T-helper 2 cell treated with Interferon-gamma antibody and Interleukin-4, amounts not matched to agents 100 ng/mL and 5 ng/mL, for 36 hours (primary cell): ENCODE measurements around the gene ROR1. TPM values are rescaled to one million over a fixed set of nuclear protein-coding genes. Genes with fewer than 3 reads are reported as not detected.

Experiments used
- intact Hi-C: fragments of 100-400 bp; cut with micrococcal nuclease; formaldehyde crosslinking; loops from one replicate; pipeline ENCODE4 v1.15.1; 2023
- total RNA-seq: library from RNA; stranded (reverse); gene quantifications from 2 replicates; pipeline ENCODE4 v1.2.3, GENCODE V29; 2022

The ROR1 gene
- 0.05 TPM in 1 of 2 replicates, not detected in the other for total RNA-seq

DNA sequence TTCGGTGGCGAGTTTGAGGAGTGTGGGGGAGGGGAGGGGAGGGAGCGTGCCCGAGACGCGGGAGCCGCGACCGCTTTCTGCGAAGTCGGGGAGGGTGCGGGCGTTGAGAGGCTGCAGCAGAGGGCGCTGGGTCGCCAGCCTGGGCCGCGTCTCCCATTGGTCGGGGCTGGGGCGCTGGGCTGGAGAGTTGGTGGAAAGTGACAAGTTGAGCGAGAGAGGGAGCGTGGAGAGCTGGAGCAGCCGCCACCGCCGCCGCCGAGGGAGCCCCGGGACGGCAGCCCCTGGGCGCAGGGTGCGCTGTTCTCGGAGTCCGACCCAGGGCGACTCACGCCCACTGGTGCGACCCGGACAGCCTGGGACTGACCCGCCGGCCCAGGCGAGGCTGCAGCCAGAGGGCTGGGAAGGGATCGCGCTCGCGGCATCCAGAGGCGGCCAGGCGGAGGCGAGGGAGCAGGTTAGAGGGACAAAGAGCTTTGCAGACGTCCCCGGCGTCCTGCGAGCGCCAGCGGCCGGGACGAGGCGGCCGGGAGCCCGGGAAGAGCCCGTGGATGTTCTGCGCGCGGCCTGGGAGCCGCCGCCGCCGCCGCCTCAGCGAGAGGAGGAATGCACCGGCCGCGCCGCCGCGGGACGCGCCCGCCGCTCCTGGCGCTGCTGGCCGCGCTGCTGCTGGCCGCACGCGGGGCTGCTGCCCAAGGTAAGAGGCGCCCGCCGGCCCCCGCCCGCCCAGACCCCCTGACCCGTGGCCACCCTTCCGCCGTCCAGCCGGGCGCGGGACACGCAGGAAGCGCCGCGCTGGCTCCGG lies at the start of gene ROR1:
ROR1 (plus strand) TSS at position 203 of the 802 bp plus-strand sequence.
- intact Hi-C loops, result loop anchor here (5.0 to 10.0 kb wide), 5 partner anchors 79 to 468 kb away; partner anchors contain the start of genes FOXD3 and PGM1

DNA sequence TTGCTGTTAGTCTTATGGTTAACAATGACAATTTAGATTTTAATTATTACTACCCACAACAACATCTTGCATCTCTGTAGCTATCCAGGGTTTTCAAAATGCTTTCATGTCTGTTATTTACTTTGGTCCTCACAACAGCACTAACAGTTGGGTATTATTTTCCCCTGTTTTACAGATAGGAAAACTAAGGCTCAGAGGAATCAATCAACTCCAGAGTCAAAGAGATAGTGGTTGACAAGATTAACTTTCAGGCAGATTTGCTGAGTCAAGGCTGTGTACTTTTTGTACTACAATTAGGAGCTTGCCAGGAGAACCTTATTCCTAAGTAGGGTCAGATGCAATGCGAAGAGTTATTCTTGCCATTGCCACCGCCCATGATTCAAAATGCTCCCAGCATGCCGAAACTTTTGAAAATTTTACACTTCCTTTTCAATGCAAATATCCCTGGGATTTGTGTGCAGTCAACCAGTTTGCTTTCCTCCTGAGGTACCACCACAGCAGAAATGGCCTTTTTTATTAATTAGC lies 49.4 kb upstream of the ROR1 start:
- intact Hi-C loops, result no loop called here

DNA sequence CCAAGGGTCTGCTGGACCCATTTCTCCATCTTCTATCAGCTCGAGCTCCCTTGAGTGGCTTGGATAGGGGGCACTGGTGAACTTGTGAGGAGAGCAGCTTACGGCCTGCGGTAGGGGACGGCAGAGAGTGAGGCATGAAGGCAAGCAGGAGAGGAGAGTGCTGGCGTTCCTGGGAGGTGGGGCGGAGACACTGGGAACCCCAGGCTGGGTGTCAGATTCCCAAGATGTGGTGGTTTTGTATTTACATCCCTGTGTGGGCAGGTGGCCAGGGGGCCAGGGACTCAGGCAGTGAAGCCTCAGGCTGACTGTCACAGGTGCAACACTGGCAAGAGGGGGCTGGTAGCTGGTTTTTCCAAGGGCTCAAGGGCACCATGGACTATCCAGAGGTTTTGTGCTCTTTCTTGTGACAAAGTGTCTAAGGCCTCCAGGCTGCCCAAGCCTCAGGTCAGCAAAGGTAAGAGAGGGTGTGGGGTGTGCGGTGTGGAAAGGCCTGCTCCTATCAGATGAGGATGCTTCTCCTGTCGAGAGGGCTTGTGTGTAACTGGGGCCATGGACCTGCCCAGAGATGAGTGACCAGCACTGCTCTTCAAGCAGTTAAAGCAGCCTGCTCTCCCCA lies 45.1 kb upstream of the ROR1 start:
- intact Hi-C loops, result no loop called here

DNA sequence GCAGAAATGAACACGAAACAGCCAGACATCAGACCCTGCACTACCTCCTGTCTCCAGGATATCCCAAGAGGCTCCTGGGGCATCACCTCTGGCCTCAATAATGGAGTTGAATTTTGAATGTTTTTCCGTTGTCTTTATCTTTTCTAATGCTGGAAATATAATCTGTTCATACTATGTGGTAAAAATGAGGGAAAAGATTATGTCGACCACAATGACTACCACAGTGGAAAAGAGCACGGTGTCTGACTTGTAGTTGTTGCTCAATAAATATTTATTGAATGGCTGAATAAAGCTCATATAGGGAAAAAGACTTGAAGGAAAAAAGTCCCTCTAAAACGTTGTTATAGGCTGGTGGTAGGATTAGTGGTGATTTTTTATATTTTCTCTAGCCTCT lies 44.6 kb upstream of the ROR1 start:
- intact Hi-C loops, result no loop called here

DNA sequence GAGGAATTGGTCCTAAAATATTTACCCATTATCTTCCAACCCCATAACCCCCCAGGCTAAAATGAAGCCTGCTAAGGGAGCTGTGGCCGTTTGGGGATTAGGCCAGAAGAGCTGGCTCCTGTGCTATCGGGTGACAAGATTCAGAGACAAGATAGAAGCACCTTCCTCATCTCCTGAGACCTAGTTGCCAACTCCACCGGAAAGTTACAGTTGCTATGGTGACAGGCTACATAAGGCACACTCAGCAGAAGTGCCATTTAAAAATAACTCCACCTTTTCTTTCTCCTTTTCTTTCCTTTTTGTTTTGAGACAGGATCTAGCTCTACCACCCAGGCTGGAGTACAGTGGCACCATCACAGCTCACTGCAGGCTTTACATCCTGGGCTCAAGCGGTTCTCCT lies 43.6 kb upstream of the ROR1 start:
- intact Hi-C loops, result no loop called here

DNA sequence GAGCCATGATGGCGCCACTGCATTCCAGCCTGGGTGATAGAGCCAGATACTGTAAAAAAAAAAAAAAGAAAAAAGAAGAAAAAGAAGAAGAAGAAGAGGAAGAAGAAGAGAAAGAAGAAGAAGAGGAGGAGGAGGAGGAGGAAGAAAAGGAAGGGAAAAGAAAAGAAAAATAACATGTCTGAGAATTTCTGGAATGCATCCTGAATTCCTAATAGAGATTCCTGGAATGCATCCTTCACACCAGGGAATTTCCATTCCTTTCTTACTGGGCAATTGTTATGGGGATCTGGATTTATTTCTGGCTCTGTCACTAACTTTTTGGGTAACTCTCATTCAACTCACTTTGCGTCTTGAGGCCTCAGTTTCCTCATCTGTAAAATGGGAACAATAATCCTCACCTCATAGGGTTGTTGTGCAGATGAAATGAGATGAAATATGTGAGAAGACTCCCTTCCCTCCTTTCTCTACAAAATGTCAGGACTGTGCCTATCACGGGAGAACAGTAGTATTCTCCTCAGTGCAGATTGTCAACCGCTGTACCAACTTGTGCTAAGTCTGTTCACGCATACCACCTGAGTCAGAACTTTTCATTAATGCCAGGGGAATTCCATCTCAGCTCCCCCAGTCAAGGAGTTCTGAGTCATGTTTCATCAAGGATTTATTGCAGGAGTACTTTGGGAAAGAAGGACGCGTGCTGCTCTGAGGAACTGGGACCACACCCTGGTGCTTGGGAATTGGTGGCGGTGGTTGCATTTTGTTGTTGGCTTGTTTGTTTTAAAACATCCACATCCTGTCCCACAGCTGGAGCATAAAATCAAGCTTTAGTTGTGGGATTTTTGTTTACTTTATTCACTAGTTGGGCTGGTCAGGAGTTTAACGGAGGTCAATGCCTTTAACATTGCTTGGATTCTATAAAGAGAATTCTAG lies 42.4 kb upstream of the ROR1 start:
- intact Hi-C loops, result no loop called here

DNA sequence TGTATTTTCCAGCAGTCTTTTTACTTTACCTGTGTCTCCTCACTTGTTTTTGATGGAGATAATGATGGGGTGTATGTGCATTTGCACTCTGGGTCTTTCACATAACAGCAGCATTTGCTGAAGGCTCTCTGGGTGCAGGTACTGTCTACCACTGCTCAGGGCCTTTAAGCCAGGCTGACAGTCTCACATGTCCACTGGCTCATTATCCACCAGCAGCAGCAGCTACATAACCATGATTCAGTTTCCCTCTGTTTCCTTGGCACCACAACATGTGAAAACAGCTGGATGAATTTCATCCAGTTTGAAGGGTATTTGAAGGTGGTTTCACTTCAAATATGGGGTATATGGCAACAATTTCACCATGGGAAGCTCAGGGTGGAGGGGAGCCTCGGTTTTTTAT lies 41.2 kb upstream of the ROR1 start:
- intact Hi-C loops, result no loop called here

DNA sequence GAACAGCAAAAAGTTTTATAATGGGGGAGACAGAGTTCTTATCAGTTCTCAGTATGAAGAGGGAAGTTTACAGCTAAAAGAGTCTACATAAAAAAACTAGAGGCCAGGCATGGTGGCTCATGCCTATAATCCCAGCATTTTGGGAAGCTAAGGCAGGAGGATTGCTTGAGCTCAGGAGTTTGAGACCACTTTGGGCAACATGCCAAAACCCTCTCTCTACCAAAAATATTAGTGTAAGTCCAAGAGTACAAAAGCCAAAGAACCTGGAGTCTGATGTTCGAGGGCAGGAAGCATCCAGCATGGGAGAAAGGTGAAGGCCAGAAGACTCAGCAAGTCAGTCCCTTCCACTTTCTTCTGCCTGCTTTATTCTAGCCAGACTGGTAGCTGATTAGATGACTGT lies 35.0 kb upstream of the ROR1 start:
- intact Hi-C loops, result no loop called here

DNA sequence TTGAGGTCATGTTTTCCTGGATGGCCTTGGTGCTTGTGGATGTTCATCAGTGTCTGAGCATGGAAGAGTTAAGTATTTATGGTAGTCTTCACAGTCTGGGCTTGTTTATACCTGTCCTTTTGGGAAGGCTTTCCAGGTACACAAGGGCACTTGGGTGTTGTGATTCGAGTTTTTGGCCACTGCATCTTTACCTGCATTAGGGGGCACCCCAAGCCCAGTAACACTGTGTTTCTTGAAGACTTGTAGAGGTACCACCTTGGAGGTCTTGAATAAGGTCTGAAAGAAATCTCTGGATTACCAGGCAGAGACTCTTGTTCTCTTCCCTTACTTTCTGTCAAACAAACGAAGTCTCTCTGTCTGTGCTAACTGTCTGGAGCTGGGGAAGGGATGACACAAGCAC lies 34.4 kb upstream of the ROR1 start:
- intact Hi-C loops, result no loop called here

DNA sequence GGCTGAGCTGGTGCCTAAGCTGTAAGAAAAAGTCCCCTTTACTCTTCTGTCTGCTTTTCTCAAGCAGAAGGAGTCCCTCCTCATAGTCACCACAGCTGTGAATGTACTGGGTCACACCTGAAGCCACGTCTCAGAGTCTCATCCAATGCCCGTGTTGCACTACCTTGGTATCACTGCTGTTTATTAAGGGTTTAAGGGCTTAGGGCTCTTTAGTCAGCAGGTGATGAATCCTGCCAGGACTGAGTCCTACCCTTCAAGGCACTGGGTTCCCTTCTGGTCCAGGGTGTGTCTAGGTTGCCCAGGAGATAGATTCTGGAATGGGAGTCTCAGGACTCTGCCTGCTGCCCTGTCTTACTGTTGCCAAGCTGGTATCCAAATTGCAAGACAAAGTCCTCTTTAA lies 33.4 kb upstream of the ROR1 start:
- intact Hi-C loops, result no loop called here

DNA sequence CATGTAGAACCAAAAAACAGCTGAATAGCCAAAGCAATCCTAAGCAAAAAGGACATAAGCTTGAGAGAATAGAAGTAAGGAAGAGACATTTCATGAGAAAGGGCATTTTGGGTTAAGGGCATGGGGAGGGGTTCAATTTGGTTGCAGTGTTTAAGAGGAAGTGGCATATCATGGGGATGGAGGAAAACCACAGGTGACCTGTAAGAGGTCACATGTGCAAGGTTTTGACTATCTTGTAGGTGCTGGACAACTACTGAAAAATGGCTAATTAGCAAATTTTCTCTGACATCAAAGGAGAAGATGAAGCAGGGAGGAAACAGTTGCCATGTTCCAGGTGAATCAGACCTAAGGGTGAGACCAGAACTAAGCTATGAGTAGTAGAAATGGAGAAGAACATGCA lies 31.3 kb upstream of the ROR1 start:
- intact Hi-C loops, result no loop called here

DNA sequence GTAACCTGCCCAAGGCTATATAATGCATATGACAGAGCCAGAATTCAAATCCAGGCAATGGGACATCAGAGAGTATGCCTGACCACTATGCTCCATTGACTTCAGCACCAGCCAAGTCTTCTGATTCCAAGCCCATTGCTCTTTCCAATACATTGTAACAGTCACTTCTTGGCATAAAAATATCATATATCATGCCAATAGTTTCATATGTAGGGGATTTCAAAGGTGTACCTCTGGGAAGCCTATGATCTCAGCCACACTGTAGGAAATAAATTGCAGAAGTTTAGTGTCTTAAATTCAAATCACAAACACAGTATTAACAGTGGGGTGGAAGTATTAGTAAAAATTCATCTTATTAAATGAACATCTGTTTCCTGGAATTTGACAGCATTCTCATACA lies 30.0 kb upstream of the ROR1 start:
- intact Hi-C loops, result no loop called here

DNA sequence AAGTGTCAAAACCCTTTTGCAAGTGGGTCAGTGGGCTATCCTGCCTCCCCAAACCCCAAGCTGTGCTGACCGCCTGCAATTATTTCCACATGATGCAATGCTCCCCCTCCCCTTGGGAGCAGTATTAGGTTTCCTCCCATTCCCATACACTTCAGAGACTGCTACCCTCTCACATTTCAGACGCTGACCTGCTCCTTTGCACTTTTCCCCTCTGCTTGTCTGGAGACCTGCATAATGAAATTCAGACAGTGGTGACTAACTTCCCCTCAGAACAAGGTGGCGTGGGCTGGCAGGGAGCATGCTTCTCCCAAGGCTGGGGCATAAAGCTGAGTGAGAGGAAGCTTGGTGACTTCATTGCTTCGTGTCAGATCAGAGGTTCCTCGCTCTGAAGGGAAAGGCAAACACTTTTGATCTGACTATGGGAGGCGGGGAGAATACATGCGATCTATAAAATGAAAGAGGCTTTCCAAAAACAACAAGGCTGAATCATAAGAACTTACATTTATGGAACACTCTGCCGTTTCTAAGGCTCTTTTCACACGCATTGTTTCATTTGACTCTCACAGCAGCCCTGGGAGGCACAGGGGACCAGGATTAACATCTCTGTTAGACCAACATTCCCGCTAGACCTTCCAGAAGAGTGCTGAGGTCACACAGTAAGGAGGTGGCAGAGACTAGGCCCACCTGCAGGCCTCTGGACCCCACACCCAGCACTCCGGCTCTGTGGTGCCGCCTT lies 27.5 kb upstream of the ROR1 start:
- intact Hi-C loops, result no loop called here

DNA sequence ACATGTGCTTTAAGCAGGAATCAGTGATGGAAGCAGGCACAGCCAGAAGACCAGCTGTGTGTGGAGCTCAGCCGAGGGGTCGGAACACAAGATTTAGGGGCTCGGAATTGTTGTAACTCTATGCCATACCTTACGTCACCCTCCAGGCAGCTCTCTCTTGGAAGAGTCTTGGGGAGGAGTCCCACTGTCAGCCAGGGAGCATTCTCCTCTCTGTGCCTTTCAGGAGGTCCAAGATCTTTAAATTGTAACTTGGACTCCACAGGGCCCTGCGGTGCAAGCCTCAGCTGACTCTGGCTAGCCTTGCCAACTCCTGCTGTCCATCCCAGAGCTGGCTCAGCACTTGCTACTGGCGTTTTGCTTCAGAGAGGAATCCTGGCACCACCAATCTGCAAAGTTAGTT lies 26.4 kb upstream of the ROR1 start:
- intact Hi-C loops, result no loop called here

DNA sequence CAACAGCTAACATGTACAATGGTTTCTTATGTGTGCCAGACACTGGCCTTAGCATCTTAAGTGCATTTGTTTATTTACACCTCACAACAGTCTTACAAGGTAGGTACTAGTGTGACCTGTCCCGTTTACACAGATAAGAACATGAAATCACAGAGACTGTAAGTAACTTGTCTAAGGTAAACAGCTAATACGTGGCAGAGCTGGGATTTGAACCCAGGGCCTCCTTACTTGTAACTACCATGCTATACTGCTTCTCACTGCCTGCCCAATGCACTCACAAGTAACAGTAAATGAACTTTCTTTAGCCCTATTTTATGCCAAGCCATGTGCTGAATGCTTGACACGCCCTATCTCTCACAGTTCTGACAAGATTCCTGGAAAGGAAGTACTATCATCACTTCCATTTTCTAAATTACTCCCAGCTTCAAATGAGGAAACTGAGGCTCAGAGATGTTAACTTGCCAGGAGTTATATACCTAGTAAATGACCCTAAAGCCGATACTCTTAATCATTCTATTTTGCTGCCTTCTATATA lies 25.7 kb upstream of the ROR1 start:
- intact Hi-C loops, result no loop called here

DNA sequence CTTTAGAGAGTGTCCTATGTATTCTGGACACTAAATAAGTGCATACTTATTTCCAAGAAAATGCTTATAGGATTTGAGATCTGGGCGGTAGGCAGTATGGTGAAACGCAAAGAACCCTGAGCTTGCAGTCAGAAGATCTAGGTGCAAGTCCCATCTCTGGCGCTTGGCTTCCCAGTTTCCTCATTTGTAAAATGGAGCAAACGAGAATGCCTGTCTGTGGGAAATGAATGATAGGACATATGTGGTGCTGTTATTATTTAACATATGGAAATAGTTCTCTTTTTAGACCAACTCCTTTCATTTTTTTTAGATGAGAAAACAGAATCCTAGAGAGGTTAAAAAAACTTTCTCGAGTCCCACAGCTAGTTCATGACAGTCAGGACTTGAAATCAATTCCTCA lies 25.2 kb upstream of the ROR1 start:
- intact Hi-C loops, result no loop called here

DNA sequence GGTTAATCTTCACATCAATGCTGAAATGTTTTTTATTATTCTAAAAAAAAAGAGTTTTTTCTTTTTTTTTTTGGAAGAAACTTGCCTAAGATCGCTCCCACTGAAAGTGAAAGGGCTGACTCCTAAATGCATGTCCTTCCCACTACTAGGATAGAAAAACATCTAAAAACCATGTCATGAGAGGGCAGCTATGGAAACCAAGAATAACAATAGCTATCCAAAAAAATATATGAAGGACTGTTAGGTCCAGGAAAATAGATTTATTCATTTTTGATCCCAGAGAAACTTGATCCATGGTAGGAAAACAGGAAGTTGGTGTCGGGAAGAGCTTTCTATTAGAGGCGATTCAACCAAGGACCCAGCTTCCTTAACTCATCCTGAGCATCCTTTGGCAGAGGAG lies 23.1 kb upstream of the ROR1 start:
- intact Hi-C loops, result no loop called here

DNA sequence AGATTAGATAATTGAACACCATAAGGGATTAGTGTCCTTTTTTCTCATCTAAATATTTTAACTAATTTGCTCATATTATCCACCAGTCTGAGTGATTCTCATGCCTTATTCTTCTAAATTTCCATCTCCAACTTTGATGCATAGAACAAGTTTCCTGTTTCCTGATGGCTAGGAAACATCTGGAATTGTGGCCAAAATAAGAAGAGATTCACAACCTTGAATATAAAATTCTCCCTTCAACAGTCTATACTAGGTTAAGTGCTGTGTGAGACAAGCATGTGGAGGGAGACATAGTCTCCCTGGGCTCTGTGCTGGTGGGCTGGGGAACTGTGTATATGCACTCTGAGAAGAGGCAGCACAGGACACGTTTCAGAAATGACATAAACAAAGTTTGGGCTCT lies 21.6 kb upstream of the ROR1 start:
- intact Hi-C loops, result no loop called here

DNA sequence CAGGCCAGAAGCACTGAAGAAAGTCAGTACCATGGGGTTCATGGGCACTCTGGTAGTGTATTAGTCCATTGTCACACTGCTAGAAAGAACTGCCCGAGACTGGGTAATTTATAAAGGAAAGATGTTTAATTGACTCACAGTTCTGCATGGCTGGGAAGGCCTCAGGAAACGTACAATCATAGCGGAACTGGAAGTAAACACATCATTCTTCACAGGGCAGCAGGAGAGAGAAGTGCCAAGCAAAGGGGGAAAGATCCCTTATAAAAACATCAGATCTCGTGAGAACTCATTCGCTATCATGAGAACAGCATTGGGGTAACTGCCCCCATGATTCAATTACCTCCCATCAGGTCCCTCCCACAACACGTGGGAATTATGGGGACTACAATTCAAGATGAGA lies 20.2 kb upstream of the ROR1 start:
- intact Hi-C loops, result no loop called here

DNA sequence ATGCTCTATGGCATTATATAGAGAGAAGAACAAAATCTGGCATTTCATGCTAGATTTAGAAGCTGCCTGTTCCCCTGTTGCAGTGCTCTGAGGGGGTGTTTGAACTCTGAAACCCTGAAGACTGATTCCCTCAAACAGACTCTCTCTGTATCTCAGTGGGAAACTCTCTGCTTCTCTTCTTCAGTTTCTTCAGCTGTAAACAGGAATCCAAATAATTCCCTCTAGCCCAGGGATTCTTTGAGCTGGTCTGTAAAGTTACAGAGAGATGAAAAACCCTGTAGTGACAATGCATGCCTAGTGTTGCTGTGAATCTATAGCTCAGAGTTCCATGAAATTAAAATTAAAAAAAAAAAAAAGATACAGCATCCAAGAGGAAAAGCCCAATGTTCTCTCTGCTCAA lies 17.0 kb upstream of the ROR1 start:
- intact Hi-C loops, result no loop called here

DNA sequence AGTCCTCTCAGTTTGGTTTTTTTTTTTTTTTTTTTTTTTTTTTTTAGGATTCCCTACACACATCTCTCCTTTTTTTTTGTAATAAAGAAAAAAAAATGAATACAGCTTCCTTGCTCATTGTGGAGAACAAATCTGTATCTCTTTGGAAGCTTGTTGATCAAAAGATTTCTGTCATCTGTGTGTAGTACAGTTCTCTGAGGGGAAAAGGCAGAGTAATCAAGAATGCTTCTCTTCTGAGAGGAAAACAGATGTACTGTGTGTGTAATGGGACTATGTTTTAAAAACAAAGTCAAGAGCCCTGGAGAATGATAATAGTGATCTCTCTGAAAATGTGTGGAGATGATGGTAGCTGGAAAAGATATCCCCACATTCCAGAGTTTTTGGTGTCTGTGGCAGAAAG lies 16.5 kb upstream of the ROR1 start:
- intact Hi-C loops, result no loop called here
